T-cell (primary cell): ENCODE measurements around the gene HAAO. TPM values are rescaled to one million over a fixed set of nuclear protein-coding genes. Genes with fewer than 3 reads are reported as not detected.

ENCODE experiments used
- ATAC-seq, 4 experiments: fragments of 200-7000 bp in 3 of 4; fragments of 150-1000 bp in 1 of 4; cut with Tn5 transposase; replicated peaks in 1 of 4; 1 replicate in 3 of 4; 2 replicates in 1 of 4; pipeline ENCODE4 v1.10.0; 2021; ENCODE audit warnings: moderate library complexity in 3 of 4, mild to moderate bottlenecking in 2 of 4, moderate number of reproducible peaks in 1 of 4
- CTCF ChIA-PET, 2 donors: fragments of 300-600 bp; sonication (Branson Sonifier 250); formaldehyde crosslinking; loops; one replicate each; lab custom pipeline; 2022; ENCODE audit warnings: antibody characterized with exemption in 2 of 2; lab: Charles Lee
- POLR2A ChIA-PET, 2 donors: fragments of 300-600 bp; sonication (Branson Sonifier 250); formaldehyde crosslinking; loops; one replicate each; lab custom pipeline; 2022; ENCODE audit warnings: antibody characterized with exemption in 2 of 2; lab: Charles Lee
- DNase-seq, 35 experiments: peaks; one replicate each; pipeline versions ENCODE4 v3.0.0 to v3.0.0-alpha.2; 2013 to 2023
- H3K27ac ChIP-seq: one replicate; pipeline ENCODE4 v1.5.1; 2013; ENCODE audit warnings: low read length
- H3K27me3 ChIP-seq, 2 experiments: replicated peaks in 1 of 2; 1 replicate in 1 of 2; 2 replicates in 1 of 2; pipeline versions ENCODE4 v1.6.1 to v1.7.0; 2013; ENCODE audit warnings: low read length in 1 of 2, mixed read lengths in 1 of 2; ENCODE audit not compliant: control insufficient read depth in 2 of 2, insufficient read depth in 2 of 2; ENCODE audit errors: extremely low read depth in 1 of 2
- H3K36me3 ChIP-seq, 2 donors: 1 replicate in 1 of 2; 2 replicates in 1 of 2; pipeline versions ENCODE4 v1.6.1 to v1.7.0; 2013; ENCODE audit warnings: low read length in 1 of 2; ENCODE audit not compliant: control insufficient read depth in 2 of 2, insufficient read depth in 1 of 2; ENCODE audit errors: extremely low read depth in 1 of 2
- H3K4me1 ChIP-seq, 2 experiments: 1 replicate in 1 of 2; 2 replicates in 1 of 2; pipeline versions ENCODE4 v1.6.1 to v1.7.0; 2013; ENCODE audit warnings: low read length in 2 of 2, mixed read lengths in 1 of 2; ENCODE audit not compliant: insufficient read depth in 2 of 2, control insufficient read depth in 1 of 2; ENCODE audit errors: extremely low read depth in 1 of 2
- H3K4me3 ChIP-seq, 2 donors: 1 replicate in 1 of 2; 2 replicates in 1 of 2; pipeline versions ENCODE4 v1.5.1 to v1.7.0; 2013; ENCODE audit warnings: mild to moderate bottlenecking in 2 of 2, low read length in 1 of 2, moderate library complexity in 1 of 2; ENCODE audit not compliant: control insufficient read depth in 1 of 2; ENCODE audit errors: extremely low read depth in 1 of 2
- H3K9me3 ChIP-seq: 2 replicates; pipeline ENCODE4 v1.7.0; 2013
- H3K27ac Mint-ChIP-seq, 2 donors: one replicate each; pipeline ENCODE4 v1.8.0; 2020 to 2021; ENCODE audit warnings: mild to moderate bottlenecking in 2 of 2, mixed read lengths in 2 of 2
- H3K27me3 Mint-ChIP-seq, 2 donors: one replicate each; pipeline ENCODE4 v1.8.0; 2021 to 2022; ENCODE audit warnings: mixed read lengths in 2 of 2
- H3K36me3 Mint-ChIP-seq: one replicate; pipeline ENCODE4 v1.8.0; 2021; ENCODE audit warnings: mixed read lengths
- H3K4me1 Mint-ChIP-seq, 3 donors: one replicate each; pipeline ENCODE4 v1.8.0; 2020 to 2022; ENCODE audit warnings: mixed read lengths in 3 of 3, mild to moderate bottlenecking in 1 of 3
- H3K4me3 Mint-ChIP-seq, 3 donors: one replicate each; pipeline ENCODE4 v1.8.0; 2020 to 2022; ENCODE audit warnings: mild to moderate bottlenecking in 3 of 3, mixed read lengths in 3 of 3, moderate library complexity in 3 of 3
- H3K9me3 Mint-ChIP-seq, 3 donors: one replicate each; pipeline ENCODE4 v1.8.0; 2020 to 2022; ENCODE audit warnings: mixed read lengths in 3 of 3
- WGBS: methylation state at CpG from one replicate; pipeline ENCODE4 v1.1.5; 2013; ENCODE audit warnings: missing lambda C conversion rate; ENCODE audit not compliant: insufficient coverage; 5-methylcytosine and 5-hydroxymethylcytosine counted together
- total RNA-seq, 35 experiments: library from RNA in 6 of 35; stranded (reverse) in 6 of 35; fragments of 120-200 nt in 1 of 35; gene quantifications; one replicate each; pipeline versions ENCODE4 v1.2.1 to v1.2.4 and lab custom pipeline; 2013 to 2026

HAAO gene
- total RNA-seq, 5 donors from 2014 or later (not counting 1 experiment from before 2014, with no cell fraction given), result 0.38 to 0.72 (median 0.61) TPM; not detected in 2

- Mint-ChIP-seq H3K4me1 (no peaks in the 10 kb centered on the region), H3K36me3 (peaks cover 63% of the 10 kb centered on the region), H3K27me3 (no peaks in the 10 kb centered on the region), H3K9me3 (peaks cover 0 to 11% (median 2%) of the 10 kb centered on the region in 3 donors), H3K4me3 (no peak overlapping the region), H3K27ac (no peak overlapping the region)
- Histone ChIP-seq H3K4me1 (no peaks in the 10 kb centered on the region), H3K36me3 (peaks cover 5 to 6% of the 10 kb centered on the region in 2 donors), H3K9me3 (no peaks in the 10 kb centered on the region), H3K27me3 (no peaks in the 10 kb centered on the region), H3K4me3 (no peak overlapping the region), H3K27ac (no peak overlapping the region)
- DNase-seq, result no peak
- ChIA-PET CTCF (no interaction called here), POLR2A (no interaction called here)
- WGBS, result no CpG with 5 or more reads among the region's 4 CpGs
- ATAC-seq, result no peak
Observed at GRCh38 chr2:42725657-42726056, 66.7 kb downstream of the HAAO start.

GRCh38 chr2:42724886-42725285 lies 67.5 kb downstream of the HAAO start:
- peaks cover 55% of the 10 kb centered on the region for H3K36me3 Mint-ChIP-seq
- no peak for DNase-seq
- POLR2A ChIA-PET, result no interaction called here
- peaks cover 0 to 6% (median 2%) of the 10 kb centered on the region in 3 donors for H3K9me3 Mint-ChIP-seq
- Histone ChIP-seq H3K36me3 (peaks cover 6 to 8% of the 10 kb centered on the region in 2 donors), H3K4me1 (no peaks in the 10 kb centered on the region), H3K9me3 (no peaks in the 10 kb centered on the region), H3K27me3 (no peaks in the 10 kb centered on the region), H3K4me3 (no peak overlapping the region), H3K27ac (no peak overlapping the region)
- H3K4me1 Mint-ChIP-seq, result no peaks in the 10 kb centered on the region
- H3K4me3 Mint-ChIP-seq, result no peak overlapping the region
- no peak for ATAC-seq
- H3K27me3 Mint-ChIP-seq, result no peaks in the 10 kb centered on the region
- H3K27ac Mint-ChIP-seq, result no peak overlapping the region
- 80% methylated on average over 1 of the region's 2 CpGs for WGBS
- CTCF ChIA-PET, result no interaction called here

- no peaks in the 10 kb centered on the region for H3K4me1 Mint-ChIP-seq
- Histone ChIP-seq H3K27ac (no peak overlapping the region), H3K9me3 (no peaks in the 10 kb centered on the region), H3K27me3 (no peaks in the 10 kb centered on the region), H3K4me1 (no peaks in the 10 kb centered on the region), H3K4me3 (no peak overlapping the region), H3K36me3 (peaks cover 6 to 8% of the 10 kb centered on the region in 2 donors)
- H3K4me3 Mint-ChIP-seq, result no peak overlapping the region
- no peak for ATAC-seq
- peaks cover 48% of the 10 kb centered on the region for H3K36me3 Mint-ChIP-seq
- H3K27me3 Mint-ChIP-seq, result no peaks in the 10 kb centered on the region
- ChIA-PET CTCF (interaction anchor here (0.6 kb wide), 2 partner anchors 13 to 767 kb away, joined by 3 to 4 read pairs; no protein-coding TSS in a partner anchor), POLR2A (no interaction called here)
- H3K27ac Mint-ChIP-seq, result no peak overlapping the region
- H3K9me3 Mint-ChIP-seq, result no peaks in the 10 kb centered on the region
- no peak for DNase-seq
Observed at GRCh38 chr2:42723465-42723864, 68.9 kb downstream of the HAAO start.

GRCh38 chr2:42722320-42723190 lies 69.8 kb downstream of the HAAO start:
- Mint-ChIP-seq H3K27me3 (no peaks in the 10 kb centered on the region), H3K4me3 (no peak overlapping the region), H3K9me3 (no peaks in the 10 kb centered on the region), H3K36me3 (peaks cover 42% of the 10 kb centered on the region), H3K27ac (no peak overlapping the region), H3K4me1 (no peaks in the 10 kb centered on the region)
- Histone ChIP-seq H3K4me1 (no peaks in the 10 kb centered on the region), H3K27me3 (no peaks in the 10 kb centered on the region), H3K9me3 (no peaks in the 10 kb centered on the region), H3K4me3 (no peak overlapping the region), H3K36me3 (peaks cover 6 to 8% of the 10 kb centered on the region in 2 donors), H3K27ac (no peak overlapping the region)
- DNase-seq, result peak in 2 of 35 experiments; percentile 4 to 15
- POLR2A ChIA-PET, result no interaction called here
- ATAC-seq, result no peak
- 0% methylated on average over 1 of the region's 7 CpGs for WGBS
- CTCF ChIA-PET, result interaction anchor here in 1 of 2 donors (0.8 kb wide), 1 partner anchor 87 kb away, joined by 6 read pairs; no protein-coding TSS in a partner anchor

- Histone ChIP-seq H3K9me3 (no peaks in the 10 kb centered on the region), H3K4me3 (no peak overlapping the region)
- POLR2A ChIA-PET, result no interaction called here
Observed at GRCh38 chr2:42721898-42722297, 70.5 kb downstream of the HAAO start.

More at GRCh38 chr2:42721898-42722297, 70.5 kb downstream of the HAAO start:
- Mint-ChIP-seq H3K36me3 (peaks cover 37% of the 10 kb centered on the region), H3K4me3 (no peak overlapping the region), H3K9me3 (no peaks in the 10 kb centered on the region), H3K27ac (no peak overlapping the region), H3K4me1 (no peaks in the 10 kb centered on the region), H3K27me3 (no peaks in the 10 kb centered on the region)
- DNase-seq (no peak), ATAC-seq (no peak)
- Histone ChIP-seq H3K27me3 (no peaks in the 10 kb centered on the region), H3K27ac (no peak overlapping the region), H3K4me1 (no peaks in the 10 kb centered on the region), H3K36me3 (peaks cover 3 to 8% of the 10 kb centered on the region in 2 donors)
- CTCF ChIA-PET, result interaction anchor here in 1 of 2 donors (0.8 kb wide), 1 partner anchor 87 kb away, joined by 6 read pairs; no protein-coding TSS in a partner anchor
- no CpG with 5 or more reads among the region's 2 CpGs for WGBS
